ENCODE measurements around the gene MYO18B. TPM values are rescaled to one million over a fixed set of nuclear protein-coding genes. Genes with fewer than 3 reads are reported as not detected.

Gene MYO18B
- total and polyA plus RNA-seq, 2 of the 8 experiments (the other 6 are each of a cell fraction or from before 2014, with no cell fraction given) = 0.62 to 0.78 TPM

DNA sequence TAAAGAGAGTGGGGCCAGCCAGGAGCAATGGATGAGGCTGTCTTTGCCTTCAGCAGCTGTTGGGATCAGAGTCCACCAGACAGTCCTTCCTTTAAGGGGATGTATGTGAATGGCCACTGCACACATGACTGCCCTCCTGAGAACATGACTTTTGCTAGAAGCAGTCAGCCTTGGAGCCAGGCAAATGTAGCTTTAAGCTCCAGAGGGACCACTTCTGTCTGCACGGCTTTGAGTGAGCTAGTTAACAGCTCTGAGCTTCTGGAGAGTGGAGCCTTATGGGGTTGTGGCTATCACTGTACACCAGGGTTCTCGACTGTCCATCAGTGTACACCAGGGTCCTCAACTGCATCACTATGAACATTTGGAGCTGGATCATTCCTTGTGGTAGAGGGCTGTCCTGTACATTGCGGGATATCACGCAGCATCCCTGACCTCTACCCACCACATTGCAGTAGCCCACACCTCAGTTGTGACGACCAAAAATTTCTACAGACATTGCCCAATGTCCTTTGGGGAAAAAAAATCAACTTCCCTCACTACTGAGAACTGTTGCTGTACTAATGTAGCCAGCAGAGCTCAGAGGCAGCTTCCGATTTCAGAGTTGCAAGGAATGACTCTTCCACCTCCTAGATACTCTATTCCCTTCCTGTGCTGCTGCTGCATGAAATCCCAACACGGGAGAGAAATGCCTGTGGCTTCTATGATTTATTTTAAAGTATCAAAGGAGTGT lies 169.4 kb downstream of the MYO18B start:
- Histone ChIP-seq H3K4me1 (replicated peaks in 1 of 4; ENCODE audit: control insufficient read depth in 3 of 4, insufficient read depth in 4 of 4, low read length in 3 of 4) (peaks cover 0 to 8% (median 0%) of the 10 kb centered on the region in 4 experiments; a peak in 1 of 7 replicates), H3K4me3 (ENCODE audit: extremely low read depth in 1 of 4, insufficient read depth in 2 of 4, low read depth in 3 of 4, low read length in 4 of 4) (no peak overlapping the region), H3K56ac (replicated peaks; ENCODE audit: insufficient read length, low read depth, low read length) (no peak overlapping the region), H2BK15ac (ENCODE audit: low read length) (no peak overlapping the region), H3K79me1 (ENCODE audit: low read depth, low read length) (no peaks in the 10 kb centered on the region), H3K18ac (ENCODE audit: extremely low read depth, low read length) (no peak overlapping the region), H3K79me2 (ENCODE audit: control insufficient read depth in 1 of 2, insufficient read depth in 2 of 2, low read length in 2 of 2) (no peaks in the 10 kb centered on the region), H3K9me3 (ENCODE audit: insufficient read depth in 2 of 2, low read depth in 1 of 2, low read length in 1 of 2) (no peaks in the 10 kb centered on the region), H3K14ac (ENCODE audit: insufficient read length) (no peak overlapping the region), H3K27ac (ENCODE audit: low read depth, low read length) (no peak overlapping the region), H4K5ac (ENCODE audit: insufficient read length, low read depth, low read length) (no peak overlapping the region), H3K27me3 (replicated peaks in 1 of 4; ENCODE audit: control insufficient read depth in 3 of 4, extremely low read depth in 1 of 4, insufficient read depth in 3 of 4, low read length in 3 of 4) (peaks cover 0 to 7% (median 0%) of the 10 kb centered on the region in 4 experiments; a peak in 3 of 7 replicates), H4K91ac (replicated peaks; ENCODE audit: insufficient read length, low read length) (no peak overlapping the region), H3K23me2 (ENCODE audit: low read depth, low read length) (no peaks in the 10 kb centered on the region), H2BK12ac (ENCODE audit: low read depth, low read length) (no peak overlapping the region), H2AFZ (ENCODE audit: low read length) (no peak overlapping the region), H4K8ac (ENCODE audit: extremely low read depth, insufficient read depth, low read length) (no peak overlapping the region), H3K4ac (replicated peaks; ENCODE audit: insufficient read length, low read depth, low read length) (no peak overlapping the region), H3K36me3 (ENCODE audit: control insufficient read depth in 2 of 4, insufficient read depth in 4 of 4, low read length in 3 of 4) (no peaks in the 10 kb centered on the region), H2AK5ac (ENCODE audit: low read depth, low read length) (no peak overlapping the region), H3K9ac (replicated peaks in 1 of 4; ENCODE audit: extremely low read depth in 1 of 4, low read depth in 3 of 4, low read length in 3 of 4) (no peak overlapping the region), H3K4me2 (ENCODE audit: insufficient read depth in 1 of 2, low read depth in 2 of 2, low read length in 2 of 2) (no peak overlapping the region), H3K23ac (ENCODE audit: insufficient read length) (no peak overlapping the region), H2BK20ac (ENCODE audit: low read length) (no peak overlapping the region), H2BK120ac (replicated peaks; ENCODE audit: low read depth, low read length) (no peak overlapping the region), H4K20me1 (replicated peaks in 1 of 2; ENCODE audit: control insufficient read depth in 1 of 2, insufficient read depth in 2 of 2, low read length in 2 of 2) (no peaks in the 10 kb centered on the region), H2BK5ac (ENCODE audit: low read depth, low read length) (no peak overlapping the region)
- POLR2A ChIA-PET (ENCODE audit: partially characterized antibody) = interaction anchor here (0.8 kb wide), 1 partner anchor 151 kb away, joined by 3 read pairs; no protein-coding TSS in a partner anchor
- 84% methylated on average over 7 of the region's 7 CpGs; no CpG with 5 or more reads in 1 of the 2 experiments for WGBS, 2 experiments (ENCODE audit: extremely low coverage in 1 of 2, insufficient coverage in 1 of 2, insufficient read length in 1 of 2, insufficient replicate concordance in 2 of 2, low coverage in 1 of 2, low lambda C conversion rate in 2 of 2, missing lambda C conversion rate in 1 of 2)
- no peak for DNase-seq (ENCODE audit: low read depth in 1 of 2, low spot score in 2 of 2)
- FAIRE-seq = no peak
- CTCF ChIA-PET (ENCODE audit: partially characterized antibody) = interaction anchor here (0.7 to 1.8 kb wide), 5 partner anchors 9 to 261 kb away, joined by 3 to 9 read pairs (median 3); no protein-coding TSS in a partner anchor
- TF ChIP-seq SIRT6 (IDR thresholded peaks at IDR 0.05; ENCODE audit: low read length) = no peak
- no peak for TF ChIP-seq POLR2A (IDR thresholded peaks at IDR 0.05; ENCODE audit: control extremely low read depth in 1 of 2, low read depth in 2 of 2, low read length in 2 of 2)
- TF ChIP-seq JUND (IDR thresholded peaks at IDR 0.05; ENCODE audit: low read length) = no peak
- no peak for TF ChIP-seq ZNF274 (IDR thresholded peaks at IDR 0.05; ENCODE audit: borderline replicate concordance, extremely low read depth, low read length)
- TF ChIP-seq TCF12 (IDR thresholded peaks at IDR 0.05; ENCODE audit: low read depth, low read length) = no peak
- TF ChIP-seq, protein P1, sequence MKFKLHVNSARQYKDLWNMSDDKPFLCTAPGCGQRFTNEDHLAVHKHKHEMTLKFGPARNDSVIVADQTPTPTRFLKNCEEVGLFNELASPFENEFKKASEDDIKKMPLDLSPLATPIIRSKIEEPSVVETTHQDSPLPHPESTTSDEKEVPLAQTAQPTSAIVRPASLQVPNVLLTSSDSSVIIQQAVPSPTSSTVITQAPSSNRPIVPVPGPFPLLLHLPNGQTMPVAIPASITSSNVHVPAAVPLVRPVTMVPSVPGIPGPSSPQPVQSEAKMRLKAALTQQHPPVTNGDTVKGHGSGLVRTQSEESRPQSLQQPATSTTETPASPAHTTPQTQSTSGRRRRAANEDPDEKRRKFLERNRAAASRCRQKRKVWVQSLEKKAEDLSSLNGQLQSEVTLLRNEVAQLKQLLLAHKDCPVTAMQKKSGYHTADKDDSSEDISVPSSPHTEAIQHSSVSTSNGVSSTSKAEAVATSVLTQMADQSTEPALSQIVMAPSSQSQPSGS (IDR thresholded peaks at IDR 0.05; ENCODE audit: low read length) = no peak
- TF ChIP-seq HDAC6 (IDR thresholded peaks at IDR 0.05; ENCODE audit: low read depth, low read length) = no peak
- TF ChIP-seq HDAC2 (IDR thresholded peaks at IDR 0.05; ENCODE audit: borderline replicate concordance in 1 of 2, low read depth in 2 of 2, low read length in 2 of 2) = no peak
- no peak for TF ChIP-seq YY1 (IDR thresholded peaks at IDR 0.05; ENCODE audit: low read depth, low read length)
- TF ChIP-seq RFX5 (IDR thresholded peaks at IDR 0.05; ENCODE audit: borderline replicate concordance, low read depth, low read length) = no peak
- no peak for TF ChIP-seq SP2 (IDR thresholded peaks at IDR 0.05; ENCODE audit: low read length)
- TF ChIP-seq RBBP5 (IDR thresholded peaks at IDR 0.05; ENCODE audit: borderline replicate concordance, low read depth, low read length) = no peak
